ENCODE data around the gene DDOST.

Gene DDOST

DNA sequence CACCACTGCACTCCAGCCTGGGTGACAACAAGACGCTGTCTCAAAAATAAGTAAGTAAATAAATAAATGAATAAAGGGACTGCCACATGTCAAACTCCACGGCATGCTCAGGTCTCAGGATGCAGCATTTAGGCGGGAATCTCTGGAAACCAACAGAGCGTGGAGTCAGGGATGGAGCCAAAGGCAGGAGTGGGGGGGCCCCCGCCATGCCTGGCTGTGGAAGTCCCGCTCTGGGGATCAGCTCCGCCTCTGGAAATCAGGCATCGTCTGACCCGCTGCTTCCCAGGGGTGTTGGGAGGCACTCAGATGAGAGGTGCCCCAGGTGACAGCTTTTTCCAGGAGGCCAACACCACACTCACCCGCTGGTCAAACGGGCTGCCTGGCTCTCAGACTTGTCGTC, 36.4 kb upstream of the DDOST start:
- no peaks in the 10 kb centered on the region for H3K27me3 ChIP-seq
- no peaks in the 10 kb centered on the region for H3K36me3 ChIP-seq
- no peak overlapping the region for H3K4me3 ChIP-seq
- TF ChIP-seq, protein P1, sequence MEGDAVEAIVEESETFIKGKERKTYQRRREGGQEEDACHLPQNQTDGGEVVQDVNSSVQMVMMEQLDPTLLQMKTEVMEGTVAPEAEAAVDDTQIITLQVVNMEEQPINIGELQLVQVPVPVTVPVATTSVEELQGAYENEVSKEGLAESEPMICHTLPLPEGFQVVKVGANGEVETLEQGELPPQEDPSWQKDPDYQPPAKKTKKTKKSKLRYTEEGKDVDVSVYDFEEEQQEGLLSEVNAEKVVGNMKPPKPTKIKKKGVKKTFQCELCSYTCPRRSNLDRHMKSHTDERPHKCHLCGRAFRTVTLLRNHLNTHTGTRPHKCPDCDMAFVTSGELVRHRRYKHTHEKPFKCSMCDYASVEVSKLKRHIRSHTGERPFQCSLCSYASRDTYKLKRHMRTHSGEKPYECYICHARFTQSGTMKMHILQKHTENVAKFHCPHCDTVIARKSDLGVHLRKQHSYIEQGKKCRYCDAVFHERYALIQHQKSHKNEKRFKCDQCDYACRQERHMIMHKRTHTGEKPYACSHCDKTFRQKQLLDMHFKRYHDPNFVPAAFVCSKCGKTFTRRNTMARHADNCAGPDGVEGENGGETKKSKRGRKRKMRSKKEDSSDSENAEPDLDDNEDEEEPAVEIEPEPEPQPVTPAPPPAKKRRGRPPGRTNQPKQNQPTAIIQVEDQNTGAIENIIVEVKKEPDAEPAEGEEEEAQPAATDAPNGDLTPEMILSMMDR (IDR thresholded peaks at IDR 0.05) = no peak
- H3K27ac ChIP-seq = peak overlapping the region; percentile 82 to 84
- peaks cover 0 to 12% (median 10%) of the 10 kb centered on the region in 4 donors for H3K4me1 ChIP-seq
- no peak for DNase-seq
- intact Hi-C loops (cut with DNase I; ENCODE audit: low total_unique reads) = loop anchor here (2.0 kb wide), 2 partner anchors 35 to 497 kb away; partner anchors contain the start of gene SH2D5
- no peaks in the 10 kb centered on the region for H3K9me3 ChIP-seq

DNA sequence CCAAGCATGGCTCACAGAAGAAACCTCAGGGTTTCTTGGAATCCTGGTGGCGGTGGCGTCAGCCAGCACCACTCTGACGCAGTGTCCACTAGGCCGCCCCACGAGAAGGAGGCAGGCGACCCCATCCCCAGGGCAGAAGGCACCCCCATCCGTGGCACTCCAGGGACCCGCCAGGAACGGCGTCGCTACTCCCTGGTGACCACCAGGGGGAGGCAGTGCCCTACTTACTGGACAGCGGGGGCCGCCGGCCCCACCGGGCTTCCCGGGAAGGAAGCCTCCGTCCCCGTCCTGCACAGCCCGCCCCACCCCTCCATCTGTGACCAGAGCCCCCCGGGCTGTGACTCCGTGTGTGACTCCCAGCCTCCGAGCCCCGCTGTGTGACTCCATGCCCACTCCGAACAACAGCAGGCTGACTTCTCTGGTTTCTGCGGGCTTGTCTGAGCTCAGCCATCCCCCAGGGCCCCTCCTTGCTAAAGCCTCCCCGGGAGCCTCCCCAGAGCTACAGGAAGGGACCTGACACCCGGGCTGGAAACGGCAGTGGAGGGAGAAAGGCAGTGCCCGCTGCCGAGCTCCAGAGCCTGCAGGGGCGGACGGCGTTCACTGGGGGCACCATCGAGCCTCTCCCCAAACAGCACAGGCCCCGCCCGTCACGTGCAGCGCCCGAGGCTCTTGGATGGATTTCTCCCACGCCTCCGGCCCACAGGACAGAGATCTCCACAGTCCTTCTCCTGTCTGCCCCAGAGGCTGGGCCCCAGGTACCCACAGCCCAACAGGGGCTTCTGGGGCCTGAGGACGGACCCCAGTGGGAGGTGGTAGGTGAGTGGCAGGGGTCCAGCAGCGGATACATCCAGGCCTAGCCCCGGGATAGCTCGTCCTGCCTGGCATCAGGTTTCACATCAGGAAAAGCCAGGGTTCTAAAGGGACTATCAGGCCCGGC, 35.5 kb upstream of the DDOST start:
- peak; percentile 88 to 92 for DNase-seq
- Histone ChIP-seq H3K36me3 (no peaks in the 10 kb centered on the region), H3K4me1 (peaks cover 0 to 12% (median 10%) of the 10 kb centered on the region in 4 donors), H3K9me3 (no peaks in the 10 kb centered on the region), H3K27ac (peak overlapping the region; percentile 82 to 84), H3K4me3 (peak overlapping the region; percentile 57 to 74), H3K27me3 (no peaks in the 10 kb centered on the region)
- TF ChIP-seq, protein P1 (IDR thresholded peaks at IDR 0.05) = peak; percentile 84 to 86
- intact Hi-C loops (cut with DNase I; ENCODE audit: low total_unique reads) = loop anchor here (2.0 kb wide), 2 partner anchors 36 to 498 kb away; partner anchors contain the start of gene SH2D5

DNA sequence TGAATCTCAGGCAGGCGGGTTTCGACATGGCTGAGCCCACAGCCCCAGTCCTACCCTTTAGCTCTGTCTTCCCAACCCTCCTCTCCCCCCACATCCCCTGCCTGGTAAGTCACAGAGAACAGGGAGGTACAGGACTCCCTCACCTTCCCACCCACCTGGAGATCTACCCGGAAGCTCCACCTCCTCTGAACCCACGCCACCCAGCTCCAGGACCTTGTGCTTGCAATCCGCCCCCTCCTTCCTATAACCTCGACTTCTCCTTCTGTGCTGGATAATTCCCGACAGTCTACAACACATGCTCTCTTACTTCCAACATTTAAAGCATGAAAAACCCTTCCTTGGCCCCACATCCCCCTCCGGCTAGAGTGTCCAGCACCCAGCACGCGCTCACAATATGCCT, 34.3 kb upstream of the DDOST start:
- intact Hi-C loops (cut with DNase I; ENCODE audit: low total_unique reads) = no loop called here
- no peak overlapping the region for H3K27ac ChIP-seq
- H3K36me3 ChIP-seq = no peaks in the 10 kb centered on the region
- H3K9me3 ChIP-seq = no peaks in the 10 kb centered on the region
- peaks cover 0 to 12% (median 10%) of the 10 kb centered on the region in 4 donors for H3K4me1 ChIP-seq
- H3K4me3 ChIP-seq = no peak overlapping the region
- no peaks in the 10 kb centered on the region for H3K27me3 ChIP-seq
- no peak for DNase-seq
- TF ChIP-seq, protein P1 (IDR thresholded peaks at IDR 0.05) = no peak

DNA sequence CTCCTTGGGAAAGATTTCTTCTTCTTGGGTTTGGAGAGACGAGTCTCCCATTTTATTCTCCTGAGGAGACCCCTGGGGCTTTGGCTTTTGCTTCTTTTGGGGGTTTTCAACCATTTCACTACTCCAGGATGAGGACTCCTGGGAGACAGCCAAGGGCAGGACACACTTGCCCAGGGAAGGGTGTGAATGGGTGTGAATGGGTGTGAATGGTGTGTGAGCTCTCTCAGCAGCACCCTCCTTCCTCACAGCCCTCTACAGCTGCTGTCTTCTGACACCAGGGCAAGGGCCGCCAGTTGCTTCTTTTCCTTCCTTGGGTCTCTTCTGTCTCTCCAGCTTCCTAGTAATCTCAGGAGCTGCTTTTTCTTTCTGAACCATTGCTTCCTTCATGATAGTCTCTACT, 32.5 kb upstream of the DDOST start:
- TF ChIP-seq, protein P1 (IDR thresholded peaks at IDR 0.05) = no peak
- Histone ChIP-seq H3K4me3 (no peak overlapping the region), H3K27me3 (no peaks in the 10 kb centered on the region), H3K9me3 (no peaks in the 10 kb centered on the region), H3K36me3 (no peaks in the 10 kb centered on the region), H3K4me1 (peaks cover 0 to 12% (median 10%) of the 10 kb centered on the region in 4 donors), H3K27ac (no peak overlapping the region)
- intact Hi-C loops (cut with DNase I; ENCODE audit: low total_unique reads) = no loop called here
- DNase-seq = no peak

DNA sequence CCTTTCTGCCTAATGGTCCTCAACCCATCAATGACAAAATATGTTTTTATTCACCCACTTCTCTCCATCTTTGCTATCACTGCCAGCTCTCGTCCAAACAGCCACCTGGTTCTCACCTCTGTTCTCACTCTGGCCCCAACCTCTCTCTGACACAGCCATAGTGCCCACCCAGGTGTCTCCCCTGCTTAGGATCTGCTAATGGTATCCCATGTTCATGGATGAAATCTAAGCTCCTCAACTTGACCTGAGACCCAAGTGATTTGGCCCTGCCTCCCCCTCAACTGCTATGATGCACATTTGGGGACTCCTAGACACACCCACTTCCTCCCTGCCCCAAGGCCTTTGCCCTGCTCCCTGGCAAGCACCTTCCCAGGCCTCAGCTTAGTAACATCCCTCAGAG, 30.7 kb upstream of the DDOST start:
- TF ChIP-seq, protein P1 (IDR thresholded peaks at IDR 0.05) = no peak
- H3K4me1 ChIP-seq = peaks cover 0 to 7% (median 6%) of the 10 kb centered on the region in 4 donors
- H3K36me3 ChIP-seq = no peaks in the 10 kb centered on the region
- H3K27me3 ChIP-seq = no peaks in the 10 kb centered on the region
- H3K9me3 ChIP-seq = no peaks in the 10 kb centered on the region
- intact Hi-C loops (cut with DNase I; ENCODE audit: low total_unique reads) = no loop called here
- H3K4me3 ChIP-seq = no peak overlapping the region
- DNase-seq = no peak
- H3K27ac ChIP-seq = no peak overlapping the region
